ENCODE measurements around the gene PXYLP1.

Gene PXYLP1

GRCh38 chr3:141333836-141334626 is 102.4 kb downstream of the PXYLP1 start:
- H3K9ac ChIP-seq (ENCODE audit: low read depth, low read length) = no peak overlapping the region
- no peaks in the 10 kb centered on the region for H3K27me3 ChIP-seq (ENCODE audit: insufficient read depth, low read length, poor library complexity)
- TF ChIP-seq CTCF (IDR thresholded peaks at IDR 0.05; ENCODE audit: borderline replicate concordance, extremely low read depth, low read length, poor library complexity, severe bottlenecking) = no peak
- TF ChIP-seq EZH2 (IDR thresholded peaks at IDR 0.05; ENCODE audit: borderline replicate concordance, low read depth, low read length, severe bottlenecking) = no peak
- H3K36me3 ChIP-seq (ENCODE audit: insufficient read depth, low read length) = no peaks in the 10 kb centered on the region
- H3K27ac ChIP-seq (ENCODE audit: low read length) = no peak overlapping the region
- H3K9me3 ChIP-seq (ENCODE audit: insufficient read depth, low read length, severe bottlenecking) = no peaks in the 10 kb centered on the region
- H3K4me3 ChIP-seq (ENCODE audit: low read depth in 1 of 2, low read length in 2 of 2) = no peak overlapping the region
- no peak overlapping the region for H3K4me2 ChIP-seq (ENCODE audit: insufficient read depth, low read length)
- no peaks in the 10 kb centered on the region for H3K4me1 ChIP-seq (ENCODE audit: insufficient read depth, low read length)
- DNase-seq (no peak), ATAC-seq (ENCODE audit: insufficient read depth, low read depth) (no peak)
- H3K79me2 ChIP-seq (ENCODE audit: insufficient read depth, low read length) = no peaks in the 10 kb centered on the region
- no peak overlapping the region for H2AFZ ChIP-seq (ENCODE audit: low read depth, low read length)
- no peaks in the 10 kb centered on the region for H4K20me1 ChIP-seq (ENCODE audit: insufficient read depth, low read length)

GRCh38 chr3:141334627-141335250 is 103.1 kb downstream of the PXYLP1 start:
- no peak for ATAC-seq (ENCODE audit: insufficient read depth, low read depth)
- TF ChIP-seq CTCF (IDR thresholded peaks at IDR 0.05; ENCODE audit: borderline replicate concordance, extremely low read depth, low read length, poor library complexity, severe bottlenecking) (no peak), EZH2 (IDR thresholded peaks at IDR 0.05; ENCODE audit: borderline replicate concordance, low read depth, low read length, severe bottlenecking) (no peak)

GRCh38 chr3:141335531-141336061 is 104.0 kb downstream of the PXYLP1 start:
- Histone ChIP-seq H3K4me2 (ENCODE audit: insufficient read depth, low read length) (no peak overlapping the region), H2AFZ (ENCODE audit: low read depth, low read length) (no peak overlapping the region), H3K9me3 (ENCODE audit: insufficient read depth, low read length, severe bottlenecking) (no peaks in the 10 kb centered on the region), H3K27ac (ENCODE audit: low read length) (no peak overlapping the region), H4K20me1 (ENCODE audit: insufficient read depth, low read length) (no peaks in the 10 kb centered on the region), H3K36me3 (ENCODE audit: insufficient read depth, low read length) (no peaks in the 10 kb centered on the region), H3K27me3 (ENCODE audit: insufficient read depth, low read length, poor library complexity) (no peaks in the 10 kb centered on the region), H3K9ac (ENCODE audit: low read depth, low read length) (no peak overlapping the region), H3K4me3 (ENCODE audit: low read depth in 1 of 2, low read length in 2 of 2) (no peak overlapping the region), H3K4me1 (ENCODE audit: insufficient read depth, low read length) (no peaks in the 10 kb centered on the region), H3K79me2 (ENCODE audit: insufficient read depth, low read length) (no peaks in the 10 kb centered on the region)
- DNase-seq (no peak), ATAC-seq (ENCODE audit: insufficient read depth, low read depth) (no peak)
- TF ChIP-seq EZH2 (IDR thresholded peaks at IDR 0.05; ENCODE audit: borderline replicate concordance, low read depth, low read length, severe bottlenecking) (no peak), CTCF (IDR thresholded peaks at IDR 0.05; ENCODE audit: borderline replicate concordance, extremely low read depth, low read length, poor library complexity, severe bottlenecking) (no peak)

More at GRCh38 chr3:141334627-141335250, 103.1 kb downstream of the PXYLP1 start:
- no peaks in the 10 kb centered on the region for H4K20me1 ChIP-seq (ENCODE audit: insufficient read depth, low read length)
- no peak overlapping the region for H3K9ac ChIP-seq (ENCODE audit: low read depth, low read length)
- H3K27me3 ChIP-seq (ENCODE audit: insufficient read depth, low read length, poor library complexity) = no peaks in the 10 kb centered on the region
- no peak overlapping the region; the same call in 1 of the 2 replicates for H2AFZ ChIP-seq (ENCODE audit: low read depth, low read length)
- H3K4me3 ChIP-seq (ENCODE audit: low read depth in 1 of 2, low read length in 2 of 2) = no peak overlapping the region
- no peak overlapping the region for H3K4me2 ChIP-seq (ENCODE audit: insufficient read depth, low read length)
- no peak overlapping the region for H3K27ac ChIP-seq (ENCODE audit: low read length)
- no peaks in the 10 kb centered on the region for H3K79me2 ChIP-seq (ENCODE audit: insufficient read depth, low read length)
- no peaks in the 10 kb centered on the region for H3K36me3 ChIP-seq (ENCODE audit: insufficient read depth, low read length)
- H3K4me1 ChIP-seq (ENCODE audit: insufficient read depth, low read length) = no peaks in the 10 kb centered on the region
- DNase-seq = no peak
- H3K9me3 ChIP-seq (ENCODE audit: insufficient read depth, low read length, severe bottlenecking) = no peaks in the 10 kb centered on the region

All from DND-41 (cell line).